Kidney (tissue), 14 donors: ENCODE results near the gene B4GALT3. TPM values are rescaled to one million over a fixed set of nuclear protein-coding genes. Genes with fewer than 3 reads are reported as not detected.

Source experiments
- DNase-seq, 5 donors: peaks; one replicate each; pipeline ENCODE4 v3.0.0-alpha.2; 2013 to 2020
- FAIRE-seq: peaks from 2 replicates; lab custom pipeline; 2012; peaks lifted over from hg19 to GRCh38; lab: Jason Lieb, UNC
- H3K27ac ChIP-seq, 2 donors: one replicate each; pipeline ENCODE4 v1.7.0; 2013; ENCODE audit warnings: low read depth in 2 of 2, low read length in 2 of 2, inconsistent platforms in 1 of 2
- H3K27me3 ChIP-seq: one replicate; pipeline ENCODE4 v1.7.1; 2013; ENCODE audit warnings: low read length, inconsistent platforms; ENCODE audit not compliant: control insufficient read depth, insufficient read depth
- H3K36me3 ChIP-seq, 3 donors: one replicate each; pipeline versions ENCODE4 v1.7.0 to v1.7.1; 2013; ENCODE audit warnings: low read length in 3 of 3, control low read depth in 1 of 3, inconsistent platforms in 1 of 3; ENCODE audit not compliant: insufficient read depth in 3 of 3, control insufficient read depth in 2 of 3
- H3K4me1 ChIP-seq, 3 donors: one replicate each; pipeline versions ENCODE4 v1.7.0 to v1.7.1; 2013; ENCODE audit warnings: low read length in 3 of 3, inconsistent platforms in 1 of 3, low read depth in 1 of 3; ENCODE audit not compliant: control insufficient read depth in 2 of 3, insufficient read depth in 2 of 3
- H3K4me3 ChIP-seq, 3 donors: one replicate each; pipeline versions ENCODE4 v1.7.0 to v1.8.1; 2013; ENCODE audit warnings: low read length in 3 of 3, control low read depth in 1 of 3, inconsistent platforms in 1 of 3
- H3K9ac ChIP-seq, 3 donors: one replicate each; pipeline versions ENCODE4 v1.7.0 to v1.7.1; 2013; ENCODE audit warnings: low read length in 3 of 3, control low read depth in 1 of 3, inconsistent platforms in 1 of 3
- H3K9me3 ChIP-seq, 3 donors: one replicate each; pipeline versions ENCODE4 v1.7.0 to v1.7.1; 2013; ENCODE audit warnings: low read length in 3 of 3, control low read depth in 1 of 3, inconsistent platforms in 1 of 3; ENCODE audit not compliant: control insufficient read depth in 2 of 3, insufficient read depth in 1 of 3
- intact Hi-C: fragments of 100-400 bp; cut with DNase I; formaldehyde crosslinking; loops from one replicate; pipeline ENCODE4 v1.11.1; 2022
- polyA plus RNA-seq: library from polyadenylated mRNA; stranded (reverse); fragments of 350-450 nt; fragmentation: Illumina TruSeq; extraction: RNeasy Lipid Tissue Mini Kit (QIAGEN cat#74804); gene quantifications from one replicate; pipeline ENCODE4 v1.2.3, GENCODE V29; 2014; ENCODE audit warnings: low read depth, low replicate concordance; ENCODE audit not compliant: insufficient read depth
- total RNA-seq: library from RNA; stranded (reverse); fragmentation: NEBNext Ultra II Directional; extraction: Animal tissue kit (Norgen Biotek cat#: 25700); gene quantifications from one replicate; pipeline ENCODE4 v1.2.1, GENCODE V29; 2021
- TF ChIP-seq, protein P1 (sequence below): IDR thresholded peaks from 3 replicates; pipeline ENCODE4 v1.5.1; 2012; ENCODE audit warnings: mild to moderate bottlenecking, moderate library complexity, borderline replicate concordance; ENCODE audit not compliant: insufficient read depth; ENCODE audit errors: extremely low read depth
- donor health status: control.
- donor health status: control.
- donor health status: control.
- donor health status: control.
- donor health status: control.
- donor health status: DM: yes; HTN: yes; CAD: no.
- donor health status: Normal renal cell carcinoma (clear cell type).

B4GALT3 gene
- total and polyA plus RNA-seq, 2 donors from 2014 or later = 22.9 to 33.5 TPM

DNA sequence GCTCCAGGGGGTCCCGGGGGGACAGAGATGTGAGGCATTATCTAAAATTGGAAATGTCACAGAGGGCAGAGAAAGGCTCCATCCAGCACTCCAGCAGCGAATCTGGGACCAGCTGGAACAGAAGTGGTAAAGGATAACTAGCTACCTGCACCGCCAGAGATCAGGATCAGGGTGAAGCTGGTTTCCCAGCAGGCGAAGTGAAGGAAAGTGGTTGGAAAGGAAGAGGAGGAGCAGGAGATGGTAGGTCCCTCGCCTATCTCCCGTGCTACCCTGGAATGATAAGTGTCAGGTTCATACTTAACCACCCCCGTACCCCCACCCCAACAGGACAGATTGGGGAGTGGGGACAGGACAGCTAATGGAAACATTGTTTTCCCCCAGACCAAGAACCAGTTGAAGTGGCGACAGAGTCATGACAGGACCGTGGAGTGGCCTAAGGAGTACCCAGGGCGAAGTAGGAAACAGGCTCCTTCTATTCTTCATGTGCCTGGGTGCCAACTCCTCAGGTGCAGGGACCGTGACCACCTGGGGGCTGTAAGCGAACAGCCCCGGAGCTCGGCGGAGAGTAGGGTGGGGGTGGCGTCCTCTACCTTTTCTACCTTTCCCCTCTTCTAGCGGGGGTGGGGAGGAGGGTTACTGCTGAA is 717 bp downstream of the B4GALT3 start:
- peak overlapping the region; percentile 97 to 99 (median 98) for H3K9ac ChIP-seq
- H3K27me3 ChIP-seq = no peaks in the 10 kb centered on the region
- peaks cover 9 to 40% (median 15%) of the 10 kb centered on the region in 3 donors for H3K36me3 ChIP-seq
- peak overlapping the region; percentile 95 to 96 for H3K27ac ChIP-seq
- intact Hi-C loops = no loop called here
- H3K4me1 ChIP-seq = peaks cover 0 to 21% (median 12%) of the 10 kb centered on the region in 3 donors
- DNase-seq (peak in 1 of 5 donors; percentile 39), FAIRE-seq (no peak)
- H3K9me3 ChIP-seq = no peaks in the 10 kb centered on the region
- TF ChIP-seq, protein P1, sequence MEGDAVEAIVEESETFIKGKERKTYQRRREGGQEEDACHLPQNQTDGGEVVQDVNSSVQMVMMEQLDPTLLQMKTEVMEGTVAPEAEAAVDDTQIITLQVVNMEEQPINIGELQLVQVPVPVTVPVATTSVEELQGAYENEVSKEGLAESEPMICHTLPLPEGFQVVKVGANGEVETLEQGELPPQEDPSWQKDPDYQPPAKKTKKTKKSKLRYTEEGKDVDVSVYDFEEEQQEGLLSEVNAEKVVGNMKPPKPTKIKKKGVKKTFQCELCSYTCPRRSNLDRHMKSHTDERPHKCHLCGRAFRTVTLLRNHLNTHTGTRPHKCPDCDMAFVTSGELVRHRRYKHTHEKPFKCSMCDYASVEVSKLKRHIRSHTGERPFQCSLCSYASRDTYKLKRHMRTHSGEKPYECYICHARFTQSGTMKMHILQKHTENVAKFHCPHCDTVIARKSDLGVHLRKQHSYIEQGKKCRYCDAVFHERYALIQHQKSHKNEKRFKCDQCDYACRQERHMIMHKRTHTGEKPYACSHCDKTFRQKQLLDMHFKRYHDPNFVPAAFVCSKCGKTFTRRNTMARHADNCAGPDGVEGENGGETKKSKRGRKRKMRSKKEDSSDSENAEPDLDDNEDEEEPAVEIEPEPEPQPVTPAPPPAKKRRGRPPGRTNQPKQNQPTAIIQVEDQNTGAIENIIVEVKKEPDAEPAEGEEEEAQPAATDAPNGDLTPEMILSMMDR = no peak
- peak overlapping the region; percentile 97 to 98 (median 98) for H3K4me3 ChIP-seq

DNA sequence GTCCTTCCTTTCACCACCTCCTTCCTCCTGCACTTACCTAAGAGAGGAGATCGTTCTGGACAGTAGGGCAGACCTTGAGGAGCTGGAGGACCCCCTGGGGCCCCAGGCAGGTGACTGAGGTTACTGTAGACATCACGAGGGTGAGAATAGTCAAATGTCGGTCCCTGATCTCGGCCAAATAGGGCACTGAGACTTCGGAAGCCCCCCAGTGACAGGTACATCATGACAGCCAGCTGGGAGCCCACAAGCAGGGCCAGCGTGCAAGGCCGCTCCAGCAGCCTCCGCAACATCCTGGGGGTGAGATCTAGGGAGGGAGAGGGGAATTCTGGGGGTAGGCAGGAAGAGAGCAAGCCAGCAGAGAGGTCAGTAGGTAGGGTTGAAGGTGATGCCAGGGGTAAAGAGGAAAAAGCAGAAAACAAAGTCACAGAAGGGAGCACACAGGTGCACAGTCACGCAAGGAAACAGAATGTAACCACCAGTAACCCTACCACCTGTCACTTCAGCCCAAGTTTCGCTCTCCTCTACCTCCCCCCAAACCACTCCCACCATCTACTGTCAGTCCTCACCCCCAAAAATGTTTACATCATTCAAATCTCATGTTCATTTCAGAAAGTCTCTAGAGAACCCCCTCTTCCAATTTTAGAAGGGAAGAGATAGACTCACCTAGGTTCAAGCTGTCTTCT is 1.4 kb downstream of the B4GALT3 start:
- TF ChIP-seq, protein P1 = no peak
- peak overlapping the region in 1 of 2 donors; percentile 40 for H3K27ac ChIP-seq
- no peaks in the 10 kb centered on the region for H3K9me3 ChIP-seq
- H3K4me1 ChIP-seq = peaks cover 0 to 21% (median 12%) of the 10 kb centered on the region in 3 donors
- H3K9ac ChIP-seq = peak overlapping the region in 2 of 3 donors; percentile 97 to 98
- H3K4me3 ChIP-seq = peak overlapping the region; percentile 1 to 98 (median 97)
- no peaks in the 10 kb centered on the region for H3K27me3 ChIP-seq
- DNase-seq = peak in 1 of 5 donors; percentile 62
- peaks cover 9 to 46% (median 15%) of the 10 kb centered on the region in 3 donors for H3K36me3 ChIP-seq
- no peak for FAIRE-seq
- intact Hi-C loops = no loop called here

DNA sequence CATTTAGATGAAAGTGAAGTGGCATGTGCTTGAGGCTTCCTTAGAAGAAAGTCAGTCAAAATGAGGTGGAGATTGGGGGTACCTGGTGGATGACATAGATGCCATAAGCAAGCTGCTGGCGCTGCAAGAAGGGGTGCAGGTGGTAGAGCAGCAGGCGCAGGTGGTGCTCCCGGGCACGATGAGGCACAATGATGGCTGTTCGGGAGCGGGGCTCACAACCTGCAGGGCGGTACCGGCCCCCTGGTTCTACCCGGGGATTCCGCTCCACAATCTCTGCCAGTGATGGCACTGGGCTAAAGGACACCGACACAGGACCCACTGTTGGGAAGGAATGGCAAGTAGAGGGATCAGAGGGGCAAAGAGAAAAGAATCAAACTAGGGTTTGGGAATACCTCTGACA is 2.4 kb downstream of the B4GALT3 start:
- TF ChIP-seq, protein P1 = no peak
- no peak overlapping the region for H3K9ac ChIP-seq
- peaks cover 0 to 21% (median 12%) of the 10 kb centered on the region in 3 donors for H3K4me1 ChIP-seq
- FAIRE-seq (no peak), DNase-seq (peak in 1 of 5 donors; percentile 64)
- peaks cover 11 to 52% (median 20%) of the 10 kb centered on the region in 3 donors for H3K36me3 ChIP-seq
- H3K9me3 ChIP-seq = no peaks in the 10 kb centered on the region
- no peaks in the 10 kb centered on the region for H3K27me3 ChIP-seq
- intact Hi-C loops = no loop called here
- no peak overlapping the region for H3K4me3 ChIP-seq
- H3K27ac ChIP-seq = no peak overlapping the region
